Loucy (cell line): Measurements from ENCODE around the gene SNX10.

Experiments used
- CTCF ChIP-seq: fragments of 200-600 bp; sonication (generic); conservative IDR thresholded peaks from 2 replicates; pipeline ENCODE4 v1.5.1; 2014; ENCODE audit warnings: mild to moderate bottlenecking, antibody characterized with exemption, low read length
- EZH2phosphoT487 ChIP-seq: fragments of 200-600 bp; IDR thresholded peaks from 2 replicates; pipeline ENCODE4 v1.6.1; 2018; ENCODE audit warnings: antibody characterized with exemption, mild to moderate bottlenecking, moderate library complexity, borderline replicate concordance

- TF ChIP-seq EZH2phosphoT487 (no peak), CTCF (no peak)
Measured at GRCh38 chr7:26397332-26397731, 105.7 kb downstream of the SNX10 start.
